Uterus (tissue), 4 donors: ENCODE results near the gene MYCT1. TPM values are rescaled to one million over a fixed set of nuclear protein-coding genes. Genes with fewer than 3 reads are reported as not detected.
A peak's percentile ranks its signal among the peaks of the same experiment; 100 is the strongest.

Experiments
- DNase-seq, 2 donors: peaks; one replicate each; pipeline ENCODE4 v3.0.0-alpha.2; 2019 to 2020
- H3K27ac ChIP-seq, 2 donors: fragments of 200-600 bp; sonication (generic); 1 replicate in 1 of 2; 2 replicates in 1 of 2; pipeline ENCODE4 v1.5.1; 2016 to 2018
- H3K27me3 ChIP-seq, 2 donors: fragments of 200-600 bp; sonication (generic); one replicate each; pipeline ENCODE4 v1.5.1; 2018 to 2019; ENCODE audit warnings: control low read depth in 1 of 2
- H3K36me3 ChIP-seq, 2 donors: fragments of 200-600 bp; sonication (generic); one replicate each; pipeline ENCODE4 v1.5.1; 2019; ENCODE audit warnings: control low read depth in 1 of 2
- H3K4me1 ChIP-seq, 2 donors: fragments of 200-600 bp; sonication (generic); one replicate each; pipeline ENCODE4 v1.5.1; 2018 to 2019; ENCODE audit warnings: control low read depth in 1 of 2
- H3K4me3 ChIP-seq, 2 donors: fragments of 200-600 bp; sonication (generic); 1 replicate in 1 of 2; 2 replicates in 1 of 2; pipeline ENCODE4 v1.5.1; 2018 to 2019; ENCODE audit warnings: mild to moderate bottlenecking in 1 of 2
- H3K9me3 ChIP-seq, 2 donors: fragments of 200-600 bp; sonication (generic); one replicate each; pipeline ENCODE4 v1.5.1; 2019; ENCODE audit warnings: control low read depth in 1 of 2
- POLR2A ChIP-seq, 2 donors: fragments of 450-650 bp; IDR thresholded peaks; one replicate each; pipeline ENCODE4 v1.6.1; 2016; ENCODE audit warnings: antibody characterized with exemption in 2 of 2, mild to moderate bottlenecking in 1 of 2, moderate library complexity in 1 of 2
- intact Hi-C: fragments of 100-400 bp; cut with DNase I; formaldehyde crosslinking; loops from one replicate; pipeline ENCODE4 v1.15.1; 2023; ENCODE audit warnings: low total_unique reads
- total RNA-seq, 4 donors: library from RNA; depleted of rRNA in 3 of 4; stranded (reverse); fragments of >200 nt in 3 of 4; gene quantifications; one replicate each; pipeline versions ENCODE4 v1.1.0 to v1.2.4, GENCODE V29; 2014 to 2023
- TF ChIP-seq, protein P1 (sequence below), 4 experiments: fragments of 200-600 bp in 2 of 4; fragments of 450-650 bp in 2 of 4; sonication (generic) in 2 of 4; IDR thresholded peaks; one replicate each; pipeline ENCODE4 v1.5.1; 2016 to 2019; ENCODE audit warnings: antibody characterized with exemption in 4 of 4, mild to moderate bottlenecking in 2 of 4, moderate library complexity in 1 of 4
- donor health status: DM: yes; HTN: yes; CAD: no.

Gene MYCT1
- total RNA-seq, 4 donors from 2014 or later = 10.0 to 30.3 (median 25.3) TPM

- no peaks in the 10 kb centered on the region for H3K9me3 ChIP-seq
- H3K4me3 ChIP-seq = no peak overlapping the region
- H3K27ac ChIP-seq = no peak overlapping the region
- no peaks in the 10 kb centered on the region for H3K36me3 ChIP-seq
- no peak for TF ChIP-seq POLR2A (IDR thresholded peaks at IDR 0.05)
- TF ChIP-seq, protein P1, sequence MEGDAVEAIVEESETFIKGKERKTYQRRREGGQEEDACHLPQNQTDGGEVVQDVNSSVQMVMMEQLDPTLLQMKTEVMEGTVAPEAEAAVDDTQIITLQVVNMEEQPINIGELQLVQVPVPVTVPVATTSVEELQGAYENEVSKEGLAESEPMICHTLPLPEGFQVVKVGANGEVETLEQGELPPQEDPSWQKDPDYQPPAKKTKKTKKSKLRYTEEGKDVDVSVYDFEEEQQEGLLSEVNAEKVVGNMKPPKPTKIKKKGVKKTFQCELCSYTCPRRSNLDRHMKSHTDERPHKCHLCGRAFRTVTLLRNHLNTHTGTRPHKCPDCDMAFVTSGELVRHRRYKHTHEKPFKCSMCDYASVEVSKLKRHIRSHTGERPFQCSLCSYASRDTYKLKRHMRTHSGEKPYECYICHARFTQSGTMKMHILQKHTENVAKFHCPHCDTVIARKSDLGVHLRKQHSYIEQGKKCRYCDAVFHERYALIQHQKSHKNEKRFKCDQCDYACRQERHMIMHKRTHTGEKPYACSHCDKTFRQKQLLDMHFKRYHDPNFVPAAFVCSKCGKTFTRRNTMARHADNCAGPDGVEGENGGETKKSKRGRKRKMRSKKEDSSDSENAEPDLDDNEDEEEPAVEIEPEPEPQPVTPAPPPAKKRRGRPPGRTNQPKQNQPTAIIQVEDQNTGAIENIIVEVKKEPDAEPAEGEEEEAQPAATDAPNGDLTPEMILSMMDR (IDR thresholded peaks at IDR 0.05) = no peak
- no peak for DNase-seq
- intact Hi-C loops = no loop called here
- no peaks in the 10 kb centered on the region for H3K4me1 ChIP-seq
- no peaks in the 10 kb centered on the region for H3K27me3 ChIP-seq
Observed at GRCh38 chr6:152685819-152686218, 11.9 kb upstream of the MYCT1 start.

DNA sequence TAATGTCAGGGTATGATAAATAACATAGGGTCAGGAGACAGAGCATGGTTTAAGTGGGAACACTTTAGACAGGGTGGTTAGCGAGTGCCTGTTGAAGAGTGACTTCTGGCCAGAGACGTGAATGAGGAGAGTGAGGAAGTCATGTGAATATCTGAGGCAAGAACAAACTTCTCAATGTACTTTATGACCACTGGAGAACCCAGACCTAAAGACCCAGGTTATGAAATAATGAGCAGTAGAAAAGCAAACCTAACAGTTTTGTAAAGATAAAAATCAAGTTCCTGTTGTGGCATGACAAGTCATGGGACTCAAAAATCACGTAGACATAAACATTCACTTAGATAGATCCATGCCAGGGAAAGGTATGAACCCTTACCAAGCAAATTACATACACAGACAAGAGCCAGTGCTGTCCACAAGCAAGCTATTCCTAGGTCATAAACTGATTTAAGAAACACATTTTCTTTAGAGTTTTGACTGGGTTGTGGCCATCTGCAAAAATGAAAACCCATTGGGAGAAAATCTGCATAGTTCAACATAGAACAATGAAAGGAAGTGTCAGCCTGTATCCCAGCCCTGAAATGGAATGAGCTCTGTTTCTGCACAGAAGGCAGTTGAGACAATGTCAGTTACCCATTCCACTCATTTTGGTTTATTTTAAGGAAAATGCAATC, 2.2 kb upstream of the MYCT1 start:
- Histone ChIP-seq H3K4me1 (no peaks in the 10 kb centered on the region), H3K27me3 (no peaks in the 10 kb centered on the region), H3K36me3 (no peaks in the 10 kb centered on the region), H3K27ac (peak overlapping the region in 1 of 2 donors; percentile 62), H3K9me3 (no peaks in the 10 kb centered on the region), H3K4me3 (no peak overlapping the region)
- TF ChIP-seq, protein P1 (IDR thresholded peaks at IDR 0.05) = no peak
- no peak for TF ChIP-seq POLR2A (IDR thresholded peaks at IDR 0.05)
- DNase-seq = no peak
- intact Hi-C loops = no loop called here

DNA sequence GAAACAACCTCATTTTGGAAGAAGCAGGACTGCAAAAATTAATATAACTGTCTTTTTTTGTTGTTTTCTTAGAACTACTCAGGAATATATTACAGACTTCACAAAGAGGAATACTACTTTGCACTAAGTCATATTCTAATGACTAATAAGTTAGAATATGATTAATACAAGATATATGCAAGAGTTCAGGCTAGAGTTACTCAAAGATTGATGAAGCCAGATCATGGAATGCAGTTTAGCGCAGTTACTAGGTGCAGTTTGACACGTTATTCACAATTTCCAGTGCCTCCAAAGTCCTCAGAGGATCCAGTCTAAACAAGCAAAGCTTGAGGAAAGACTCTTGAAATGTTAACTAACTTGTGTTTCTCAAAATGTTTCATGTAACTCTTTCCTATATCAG, 1.2 kb upstream of the MYCT1 start:
- no peaks in the 10 kb centered on the region for H3K9me3 ChIP-seq
- H3K36me3 ChIP-seq = no peaks in the 10 kb centered on the region
- intact Hi-C loops = no loop called here
- no peaks in the 10 kb centered on the region for H3K27me3 ChIP-seq
- TF ChIP-seq, protein P1 (IDR thresholded peaks at IDR 0.05) = no peak
- TF ChIP-seq POLR2A (IDR thresholded peaks at IDR 0.05) = no peak
- no peaks in the 10 kb centered on the region for H3K4me1 ChIP-seq
- no peak for DNase-seq
- peak overlapping the region in 1 of 2 donors; percentile 47 for H3K27ac ChIP-seq
- H3K4me3 ChIP-seq = no peak overlapping the region

DNA sequence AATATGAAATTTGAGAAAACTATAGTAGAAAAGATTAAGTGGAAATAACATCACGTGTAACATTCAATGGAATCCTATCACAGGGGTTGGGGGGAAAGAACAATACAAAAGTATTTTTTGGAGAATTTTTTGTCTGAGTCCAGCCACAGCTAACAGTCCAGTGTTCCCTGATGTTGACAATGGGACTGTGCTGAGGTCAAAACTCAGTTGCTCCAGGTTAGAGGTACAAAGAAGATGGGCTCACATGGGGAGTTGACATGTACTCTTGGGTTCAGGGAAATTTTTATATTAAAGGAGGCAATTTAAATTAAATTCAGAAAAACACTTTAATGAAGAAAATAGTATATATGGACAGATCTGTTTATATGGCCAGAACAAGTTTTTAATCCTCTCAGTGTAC, 995 bp downstream of the MYCT1 start:
- DNase-seq = no peak
- no peaks in the 10 kb centered on the region for H3K27me3 ChIP-seq
- H3K36me3 ChIP-seq = no peaks in the 10 kb centered on the region
- H3K9me3 ChIP-seq = no peaks in the 10 kb centered on the region
- no peak for TF ChIP-seq POLR2A (IDR thresholded peaks at IDR 0.05)
- TF ChIP-seq, protein P1 (IDR thresholded peaks at IDR 0.05) = no peak
- peak overlapping the region in 1 of 2 donors; percentile 76 for H3K27ac ChIP-seq
- intact Hi-C loops = no loop called here
- no peak overlapping the region for H3K4me3 ChIP-seq
- H3K4me1 ChIP-seq = no peaks in the 10 kb centered on the region

GRCh38 chr6:152700427-152700826, 2.7 kb downstream of the MYCT1 start:
- Histone ChIP-seq H3K27ac (peak overlapping the region; percentile 29 to 76), H3K9me3 (no peaks in the 10 kb centered on the region), H3K4me3 (no peak overlapping the region), H3K27me3 (no peaks in the 10 kb centered on the region), H3K36me3 (no peaks in the 10 kb centered on the region), H3K4me1 (no peaks in the 10 kb centered on the region)
- intact Hi-C loops = no loop called here
- peak in 1 of 2 donors; percentile 21 for TF ChIP-seq POLR2A (IDR thresholded peaks at IDR 0.05)
- TF ChIP-seq, protein P1 (IDR thresholded peaks at IDR 0.05) = no peak
- no peak for DNase-seq
